ENCODE data around the gene EPHA2. TPM values are rescaled to one million over a fixed set of nuclear protein-coding genes. Genes with fewer than 3 reads are reported as not detected.
A peak's percentile ranks its signal among the peaks of the same experiment; 100 is the strongest.
"Not testable (repeated sequence)": the region's sequence is repeated elsewhere in the genome, so short reads cannot be mapped to it uniquely, and the experiment has no call there.

Gene EPHA2
- total RNA-seq, 1 donor from 2014 or later: 7.6 TPM

DNA sequence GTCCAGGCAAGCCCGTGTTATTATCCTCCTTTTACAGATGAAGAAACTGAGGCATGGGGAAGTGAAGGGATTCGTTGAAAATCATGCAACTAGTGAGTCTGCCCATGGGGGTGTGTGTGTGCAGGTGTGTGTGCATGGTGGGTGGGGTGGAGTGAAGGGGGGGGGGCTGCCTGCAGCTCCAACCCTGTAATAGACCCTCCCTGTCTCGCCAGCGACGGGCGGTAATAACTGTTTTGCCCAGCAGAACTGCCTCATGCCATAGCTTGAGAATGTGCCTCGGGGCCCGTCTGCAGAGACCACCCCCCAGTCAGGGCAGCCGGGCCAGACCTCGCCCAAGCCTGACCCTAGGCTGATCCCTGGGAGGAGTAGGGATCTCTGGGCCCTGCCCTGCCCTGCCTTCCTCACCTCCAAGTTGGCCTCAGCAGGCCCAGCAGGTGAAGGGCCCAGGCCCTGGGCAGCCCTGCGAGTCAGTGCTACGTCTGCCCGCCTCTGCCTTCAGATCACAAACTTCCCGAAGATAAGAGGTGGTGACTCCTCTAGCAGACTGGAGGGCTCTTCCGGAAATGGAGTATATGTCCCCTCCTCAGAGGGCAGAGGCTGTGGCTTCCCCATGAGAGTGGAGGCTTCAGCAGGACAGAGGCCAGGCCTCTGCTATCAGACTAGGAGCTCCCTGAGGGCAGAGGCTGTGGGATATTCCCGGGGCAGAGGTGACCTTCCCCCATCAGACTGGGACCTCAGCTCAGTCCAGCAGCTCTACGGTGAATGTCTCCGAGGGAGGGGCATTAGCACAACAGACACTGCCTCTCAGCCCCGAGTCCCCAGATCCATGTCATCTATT, 15.7 kb upstream of the EPHA2 start:
- intact Hi-C loops (cut with micrococcal nuclease): no loop called here
- DNase-seq: no peak
- no peak for ATAC-seq

DNA sequence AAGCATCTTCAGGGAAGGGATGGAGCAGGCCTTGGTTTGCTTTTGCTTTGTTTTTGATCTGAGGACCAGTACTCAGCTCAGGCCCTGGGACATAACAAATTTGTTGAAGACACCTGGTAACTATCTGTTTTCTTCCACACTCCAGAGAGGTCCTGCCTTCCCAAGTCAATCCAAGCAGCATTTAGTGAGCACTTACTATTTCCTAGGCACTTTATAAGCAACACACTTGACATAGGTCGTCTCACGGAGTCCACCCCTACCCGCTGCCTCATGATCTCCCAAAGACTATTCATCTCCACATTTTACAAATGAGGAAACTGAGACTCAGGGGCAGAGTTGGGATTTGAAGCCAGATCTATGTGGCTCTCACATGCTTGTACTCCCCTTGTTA, 14.4 kb upstream of the EPHA2 start:
- DNase-seq (no peak), ATAC-seq (no peak)
- intact Hi-C loops (cut with micrococcal nuclease): no loop called here

DNA sequence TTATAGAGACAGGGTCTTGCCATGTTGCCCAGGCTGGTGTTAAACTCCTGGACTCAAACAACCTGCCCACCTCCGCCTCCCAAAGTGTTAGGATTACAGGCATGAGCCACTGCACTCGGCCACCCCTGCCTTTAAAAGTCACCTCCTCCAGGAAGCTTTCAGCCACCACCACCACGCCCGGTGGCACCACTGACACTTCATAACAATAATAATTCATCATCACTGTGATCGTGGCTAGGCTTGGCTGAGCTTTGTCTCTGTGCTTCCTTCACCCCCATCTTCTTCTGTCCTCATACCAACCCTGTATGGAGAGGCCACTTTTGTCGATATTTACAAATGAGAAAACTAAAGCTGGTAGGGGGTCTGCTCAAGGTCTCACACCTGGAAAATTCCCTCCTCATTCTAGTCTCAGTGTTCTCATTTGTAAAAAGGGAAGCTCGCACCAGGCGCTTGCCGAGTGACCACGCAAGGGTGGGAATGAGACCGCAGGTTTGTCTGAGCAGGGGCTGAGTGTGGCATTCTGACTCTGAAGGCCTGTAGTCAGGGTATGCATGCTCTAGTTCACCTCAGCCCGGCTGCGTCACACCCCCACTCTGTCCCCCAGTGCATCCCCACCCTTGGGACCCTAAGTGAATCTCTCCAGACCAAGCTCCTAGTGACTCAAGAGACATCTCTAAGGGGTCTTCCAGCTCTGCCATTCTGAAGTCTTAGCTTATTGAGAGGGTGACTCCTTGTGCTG, 12.9 kb upstream of the EPHA2 start:
- intact Hi-C loops (cut with micrococcal nuclease): no loop called here
- DNase-seq (no peak), ATAC-seq (no peak)

DNA sequence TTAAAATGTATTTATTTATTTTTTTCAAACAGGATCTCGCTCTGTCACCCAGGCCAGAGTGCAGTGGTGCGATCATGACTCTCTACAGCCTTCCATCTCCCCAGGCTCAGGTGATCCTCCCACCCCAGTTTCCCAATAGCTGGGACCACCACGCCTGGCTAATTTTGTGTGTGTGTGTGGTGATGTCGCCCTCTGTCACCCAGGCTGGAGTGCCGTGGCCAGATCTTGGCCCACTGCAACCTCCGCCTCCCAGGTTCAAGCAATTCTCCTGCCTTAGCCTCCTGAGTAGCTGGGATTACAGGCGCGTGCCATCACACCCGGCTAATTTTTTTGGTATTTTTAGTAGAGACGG, 12.3 kb upstream of the EPHA2 start:
- ATAC-seq; intact Hi-C loops (cut with micrococcal nuclease); DNase-seq: not testable (repeated sequence)

DNA sequence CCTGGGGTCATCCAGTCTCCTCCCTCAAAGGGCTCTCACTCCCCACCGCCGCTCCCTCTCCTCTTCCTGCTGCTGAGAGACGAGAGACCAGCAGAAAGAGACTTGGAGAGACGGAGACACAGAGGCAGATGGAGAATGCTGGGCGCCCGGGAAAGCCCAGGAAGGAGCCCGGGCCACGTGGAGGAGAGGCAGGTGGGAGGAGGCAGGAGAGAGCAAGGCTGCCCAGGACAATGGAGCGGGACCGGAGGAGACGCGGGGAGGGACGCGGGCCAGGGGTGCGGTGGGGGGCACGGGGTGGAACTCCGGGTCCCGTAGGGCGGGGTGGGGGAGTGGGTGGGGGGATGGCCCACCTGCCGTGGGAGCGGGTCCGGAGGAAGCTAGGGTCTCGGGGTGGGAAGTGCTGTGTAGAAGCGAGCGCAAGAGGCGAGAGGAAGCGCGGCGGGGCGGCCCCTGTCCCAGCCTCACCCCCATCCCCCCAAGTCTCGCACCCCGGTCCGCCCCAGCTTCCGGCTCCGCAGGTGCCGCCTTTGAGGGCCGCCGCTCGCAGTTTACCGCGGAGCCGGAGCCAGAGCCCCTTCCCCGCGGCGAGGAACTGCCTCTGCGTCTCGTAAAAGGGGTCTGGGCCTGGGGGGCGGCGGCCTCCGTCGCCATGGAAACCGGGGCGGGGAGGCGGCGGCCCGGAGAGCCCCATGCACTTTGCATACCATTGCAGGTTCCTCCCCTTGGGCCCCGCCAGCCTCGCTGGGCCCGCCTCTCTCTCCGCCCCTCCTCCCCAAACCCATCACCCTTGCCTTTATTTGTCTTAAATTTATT, 11.7 kb upstream of the EPHA2 start:
- DNase-seq: no peak
- intact Hi-C loops (cut with micrococcal nuclease): no loop called here
- ATAC-seq: peak; percentile 67

DNA sequence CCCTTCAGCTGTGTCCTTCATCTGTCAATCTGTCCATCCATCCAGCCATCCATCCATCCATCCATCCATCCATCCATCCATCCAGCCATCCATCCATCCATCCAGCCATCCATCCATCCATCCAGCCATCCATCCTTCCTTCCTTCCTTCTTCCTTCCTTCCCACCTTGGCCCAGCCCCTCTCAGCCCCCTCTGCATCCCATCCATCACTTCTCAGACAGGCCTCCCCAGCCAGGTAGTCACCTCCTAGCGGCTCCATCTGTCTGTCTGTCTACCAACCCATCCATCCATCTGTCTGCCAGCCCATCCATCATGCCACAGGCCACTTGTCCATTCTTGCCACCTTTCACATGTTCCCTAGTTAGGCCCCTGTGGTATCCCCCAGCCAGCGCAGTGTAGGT, 10.2 kb upstream of the EPHA2 start:
- intact Hi-C loops (cut with micrococcal nuclease): no loop called here
- no peak for ATAC-seq

DNA sequence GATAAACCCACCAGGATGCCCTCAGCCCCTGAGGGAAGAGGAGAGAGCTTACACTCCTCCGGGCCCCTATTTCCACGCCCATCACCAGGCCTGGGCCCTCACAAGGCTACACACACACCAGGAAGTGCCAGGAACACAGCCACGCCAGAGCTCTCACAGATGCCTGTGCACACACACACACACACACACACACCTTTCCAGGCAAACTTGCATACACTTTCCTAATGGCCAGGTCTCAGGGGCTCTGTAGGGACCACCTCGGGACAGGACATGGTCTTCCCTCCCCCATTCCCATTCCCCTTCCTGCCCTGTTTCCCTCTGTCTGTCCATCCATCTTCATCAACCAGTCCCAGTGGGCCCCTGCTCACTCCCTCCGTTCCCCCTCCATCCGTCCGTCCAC, 9.7 kb upstream of the EPHA2 start:
- ATAC-seq (peak; percentile 12), DNase-seq (no peak)
- intact Hi-C loops (cut with micrococcal nuclease): no loop called here

More for the DNA sequence above, 10.2 kb upstream of the EPHA2 start:
- DNase-seq: no peak

DNA sequence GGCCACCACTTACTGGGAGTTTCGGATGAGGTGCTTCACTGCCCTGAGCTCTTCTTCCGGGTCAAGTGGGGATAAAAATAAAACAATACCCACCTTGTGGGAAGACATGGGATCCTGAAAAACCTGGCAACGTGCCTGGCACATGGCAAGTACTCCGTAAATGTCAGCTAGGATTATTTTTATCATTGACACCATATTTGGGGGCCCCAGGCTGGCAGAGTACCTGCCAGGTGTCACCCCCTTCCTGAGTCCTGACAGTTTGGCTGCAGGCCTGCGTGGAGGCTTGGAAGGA, 9.2 kb upstream of the EPHA2 start:
- intact Hi-C loops (cut with micrococcal nuclease): no loop called here
- no peak for DNase-seq
- ATAC-seq: peak; percentile 44

DNA sequence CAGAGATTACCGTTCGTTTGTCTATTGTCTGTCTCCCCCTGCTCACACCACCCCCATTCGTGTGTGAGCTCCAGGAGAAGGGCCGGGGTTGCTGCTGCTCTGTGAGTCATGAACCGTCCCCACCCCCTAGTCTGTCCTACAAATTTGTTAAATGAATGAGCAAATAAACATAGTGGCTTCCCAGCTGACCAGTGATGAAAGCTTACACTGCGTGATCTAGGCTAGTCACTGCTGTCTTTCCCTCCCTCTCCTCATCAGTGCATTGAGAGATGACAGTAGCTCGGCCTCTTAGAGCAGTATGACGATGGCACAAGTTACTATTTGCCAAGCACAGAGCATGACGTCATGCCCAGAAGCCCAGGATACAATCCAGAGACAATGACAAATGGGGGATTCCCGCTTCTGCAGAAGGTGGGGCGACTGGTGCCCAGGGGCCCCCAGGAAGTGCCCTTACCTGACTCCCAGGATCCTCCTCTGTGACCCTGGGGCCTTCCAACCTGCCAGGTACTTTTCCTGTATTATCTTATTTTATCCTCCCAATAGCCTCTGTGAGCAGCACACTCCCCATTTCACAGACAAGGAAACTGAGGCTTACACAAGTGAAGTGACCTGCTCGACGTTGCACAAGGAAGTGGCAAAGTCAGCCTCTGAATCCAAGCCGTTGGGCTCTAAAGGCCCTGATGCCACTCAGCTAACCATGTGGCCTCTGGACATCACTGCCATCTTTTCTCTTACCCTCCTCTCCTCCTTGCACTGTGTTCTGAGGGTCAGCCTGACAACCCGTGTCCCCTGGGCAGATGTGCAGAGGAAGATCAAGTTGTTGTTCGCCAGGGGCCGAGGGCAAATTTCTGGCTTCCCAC, 8.6 kb upstream of the EPHA2 start:
- DNase-seq: no peak
- no peak for ATAC-seq

DNA sequence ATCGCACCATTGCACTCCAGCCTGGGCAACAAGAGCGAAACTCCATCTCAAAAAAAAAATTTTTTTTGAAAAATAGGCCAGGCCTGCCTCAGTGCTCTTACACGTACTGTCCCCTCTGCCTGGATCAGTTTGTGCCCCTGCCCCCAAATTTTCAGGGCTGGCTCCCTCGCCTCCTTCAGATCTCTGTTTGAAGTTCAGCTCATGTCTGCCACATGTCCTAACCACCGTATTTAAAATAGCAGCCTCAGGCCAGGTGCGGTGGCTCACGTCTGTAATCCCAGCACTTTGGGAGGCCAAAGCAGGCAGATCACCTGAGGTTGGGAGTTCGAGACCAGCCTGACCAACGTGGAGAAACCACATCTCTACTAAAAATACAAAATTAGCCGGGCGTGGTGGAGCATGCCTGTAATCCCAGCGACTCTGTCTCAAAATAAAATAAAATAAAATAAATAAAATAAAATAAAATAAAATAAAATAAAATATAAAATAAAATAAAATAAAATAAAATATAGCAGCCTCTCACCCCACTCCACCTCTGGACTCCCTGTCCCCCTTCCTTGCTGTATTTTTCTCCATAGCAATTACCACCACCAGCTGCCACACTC, 7.8 kb upstream of the EPHA2 start:
- intact Hi-C loops (cut with micrococcal nuclease): not testable (repeated sequence)

More for the DNA sequence above, 8.6 kb upstream of the EPHA2 start:
- intact Hi-C loops (cut with micrococcal nuclease): no loop called here

DNA sequence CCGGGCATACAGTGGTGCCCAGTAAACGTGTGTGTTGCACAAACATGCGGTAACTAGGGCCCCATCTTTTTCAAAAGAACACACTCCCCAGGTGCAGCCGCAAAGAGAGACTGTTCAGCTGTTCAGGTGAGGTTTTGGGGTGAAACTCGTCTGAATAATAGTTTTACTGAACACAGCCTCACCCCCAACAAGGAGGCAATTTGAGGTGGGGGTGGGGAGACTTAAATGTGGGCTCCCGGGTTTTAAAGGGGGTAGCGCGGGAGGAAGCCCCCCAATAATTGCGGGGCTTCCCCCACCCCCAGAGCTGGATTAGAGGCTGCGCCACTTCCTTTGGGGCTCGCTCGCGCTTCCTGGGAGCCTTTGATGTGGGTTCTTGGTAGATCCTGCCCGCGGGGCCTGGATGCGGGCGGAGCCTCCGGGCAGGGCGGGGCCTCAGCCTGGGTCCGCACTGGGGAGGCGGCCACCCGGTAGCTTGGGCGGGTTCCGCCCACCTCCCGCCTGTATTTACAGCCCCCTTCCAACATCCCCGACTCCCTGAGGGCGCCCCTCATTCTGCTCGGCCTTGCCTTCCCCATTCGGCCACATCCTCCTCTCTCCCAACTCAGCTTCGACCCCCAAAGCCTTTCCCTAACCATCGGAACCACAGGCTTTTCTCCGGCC, 6.4 kb upstream of the EPHA2 start:
- no peak for ATAC-seq

More for the DNA sequence above, 7.8 kb upstream of the EPHA2 start:
- DNase-seq, ATAC-seq: not testable (repeated sequence)

DNA sequence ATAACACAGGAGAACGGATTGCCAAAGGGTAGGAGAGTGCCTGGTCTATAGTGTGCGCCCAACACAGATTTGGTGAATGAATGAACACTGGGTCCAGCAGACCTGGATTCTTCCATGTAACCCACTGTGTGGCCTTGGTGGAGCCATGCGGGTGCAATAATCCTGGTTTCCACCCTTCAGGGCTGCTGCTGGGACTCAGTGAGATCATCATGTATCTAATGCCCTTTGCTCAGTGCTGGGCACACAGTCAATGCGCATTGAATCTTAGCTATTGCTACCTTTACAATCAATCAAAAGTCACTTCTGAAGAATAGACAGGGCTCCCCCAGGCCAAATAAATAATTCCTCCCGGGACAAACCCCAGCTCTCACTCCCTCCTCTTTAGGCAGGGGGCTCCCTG, 5.8 kb upstream of the EPHA2 start:
- DNase-seq (no peak), ATAC-seq (no peak)
- intact Hi-C loops (cut with micrococcal nuclease): no loop called here

More for the DNA sequence above, 6.4 kb upstream of the EPHA2 start:
- no peak for DNase-seq
- intact Hi-C loops (cut with micrococcal nuclease): no loop called here

DNA sequence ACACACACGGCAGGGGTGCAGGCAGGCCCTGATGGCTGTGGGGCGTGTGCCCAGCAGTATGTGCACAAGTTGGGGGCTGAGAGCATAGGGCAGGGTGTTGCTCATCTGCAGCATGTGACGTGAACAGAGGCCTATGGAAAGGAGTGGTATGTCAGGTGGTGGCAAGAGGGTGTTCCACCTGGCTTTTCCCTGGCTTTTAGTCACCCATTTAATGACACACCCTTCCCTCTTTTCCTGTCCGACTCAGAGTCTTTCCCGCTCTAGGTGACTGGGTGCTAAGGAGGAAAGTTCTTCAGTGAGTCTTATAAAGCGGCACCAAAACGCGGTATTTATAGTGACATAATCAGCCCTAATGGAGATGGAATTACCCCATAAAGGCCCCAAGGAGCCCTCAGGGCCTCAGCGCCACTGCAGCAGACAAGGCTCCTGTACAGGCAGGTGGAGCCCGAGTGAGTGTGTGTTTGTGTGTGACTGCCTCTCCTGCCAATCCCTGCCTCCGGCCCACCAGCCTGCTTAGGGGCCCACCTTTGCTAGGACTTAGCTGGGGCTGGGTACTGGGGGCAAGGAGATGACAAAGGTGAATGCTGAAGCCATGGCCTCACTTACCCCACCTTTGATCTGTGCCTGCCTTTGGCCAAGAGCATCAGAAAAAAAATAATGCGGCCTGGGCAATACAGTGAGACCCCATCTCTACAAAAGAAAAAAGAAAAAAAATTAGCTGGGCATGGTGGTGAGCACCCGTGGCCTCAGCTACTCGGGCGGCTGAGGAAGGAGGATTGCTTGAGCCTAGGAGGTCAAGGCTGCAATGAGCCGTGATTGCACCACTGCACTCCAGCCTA, 3.3 kb upstream of the EPHA2 start:
- ATAC-seq (no peak), DNase-seq (no peak)
- intact Hi-C loops (cut with micrococcal nuclease): no loop called here

DNA sequence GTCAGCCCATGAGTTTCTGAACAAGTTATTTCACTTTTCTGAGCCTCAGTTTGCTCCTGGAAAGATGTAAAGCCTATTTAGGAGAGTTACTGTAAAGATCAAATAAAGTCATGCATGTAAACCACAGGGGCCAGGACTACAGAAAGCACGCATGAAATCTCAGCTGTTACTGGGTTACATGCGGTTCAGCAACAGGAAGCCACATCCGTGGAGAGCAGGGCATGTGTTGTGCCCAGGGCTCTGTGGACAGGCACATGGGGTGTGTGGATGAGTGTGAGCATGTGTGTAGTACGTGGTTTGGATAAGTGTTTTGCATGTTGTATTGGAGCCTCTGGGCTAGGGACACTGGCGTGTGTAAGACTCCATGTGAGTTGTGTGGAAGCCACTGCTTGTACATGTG, 2.2 kb upstream of the EPHA2 start:
- intact Hi-C loops (cut with micrococcal nuclease): no loop called here
- ATAC-seq: no peak
- no peak for DNase-seq

DNA sequence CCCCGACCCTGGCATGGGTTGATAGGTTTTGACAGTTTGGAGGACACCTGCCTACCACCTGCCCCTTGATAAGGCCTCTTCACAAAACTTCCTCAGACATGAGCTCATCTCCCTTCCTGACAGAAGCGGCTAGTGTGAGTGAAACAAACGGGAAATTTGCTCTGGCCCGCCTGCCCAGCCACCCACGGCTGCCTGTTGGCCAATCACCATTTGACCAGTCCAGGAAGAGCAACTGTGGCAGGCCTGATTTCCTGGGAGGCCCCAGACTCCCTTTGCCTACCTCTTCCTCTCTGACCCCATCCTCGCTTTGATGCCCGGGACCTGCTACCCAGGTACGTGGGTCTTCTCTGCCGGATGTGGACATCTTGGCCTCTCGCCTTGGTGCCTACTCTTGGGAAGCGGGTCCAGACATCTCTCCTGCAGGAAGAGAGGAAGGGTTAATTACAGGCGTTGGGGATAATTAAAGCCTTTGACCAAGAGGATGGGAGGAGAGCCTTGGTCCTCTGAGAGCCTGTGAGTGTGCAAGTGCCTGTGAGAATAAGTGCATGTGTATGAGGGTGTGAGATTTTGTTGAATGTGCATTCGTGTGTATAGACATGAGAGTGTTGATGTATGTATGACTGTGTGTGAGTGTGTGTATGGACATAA, 1.1 kb upstream of the EPHA2 start:
- intact Hi-C loops (cut with micrococcal nuclease): no loop called here
- ATAC-seq (no peak), DNase-seq (no peak)

DNA sequence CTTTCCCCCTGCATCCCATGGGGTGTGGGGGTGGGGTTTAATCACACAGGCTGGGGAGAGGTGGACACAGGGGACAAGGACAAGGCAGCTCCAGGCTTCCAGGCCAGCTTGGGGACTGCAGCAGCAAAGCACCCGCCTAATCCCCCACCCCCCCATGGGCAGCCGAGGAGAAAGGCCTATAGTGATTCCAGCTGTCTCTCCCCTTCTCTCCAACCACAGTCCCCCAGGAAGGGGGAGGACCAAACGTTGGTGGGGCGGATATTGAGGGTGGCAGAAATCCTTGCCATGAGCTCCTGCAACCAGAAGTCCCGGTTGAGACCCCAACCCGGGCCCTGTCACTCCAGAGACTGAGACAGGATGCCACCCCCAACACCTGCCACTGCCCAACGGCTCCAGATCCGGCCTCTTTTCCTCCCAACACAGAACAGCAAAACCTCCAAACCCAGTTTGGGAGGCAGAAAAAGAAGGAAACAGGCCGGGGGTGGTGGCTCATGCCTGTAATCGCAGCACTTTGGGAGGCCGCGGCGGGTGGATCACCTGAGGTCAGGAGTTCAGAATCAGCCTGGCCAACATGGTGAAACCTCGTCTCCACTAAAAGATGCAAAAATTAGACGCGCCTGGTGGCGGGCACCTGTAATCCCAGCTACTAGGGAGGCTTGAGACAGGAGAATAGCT, 1.7 kb downstream of the EPHA2 start:
- DNase-seq: no peak
- intact Hi-C loops (cut with micrococcal nuclease): loop anchor here (2.0 kb wide), 1 partner anchor 71 kb away; no protein-coding TSS in a partner anchor
- ATAC-seq: no peak

Measured in left ventricle myocardium superior (tissue), 1 donor.